Fibroblast of the aortic adventitia (primary cell): Measurements from ENCODE around the gene ADARB2. TPM values are rescaled to one million over a fixed set of nuclear protein-coding genes. Genes with fewer than 3 reads are reported as not detected.

Experiments used
- DNase-seq: peaks from one replicate; pipeline ENCODE4 v3.0.0-alpha.2; 2010; ENCODE audit warnings: low read depth
- H3K4me3 ChIP-seq: 2 replicates; pipeline ENCODE4 v1.5.1; 2011; ENCODE audit warnings: low read depth, mild to moderate bottlenecking, control low read depth, low read length, moderate library complexity
- CTCF ChIP-seq: IDR thresholded peaks from 2 replicates; pipeline ENCODE4 v1.5.1; 2011; ENCODE audit warnings: mild to moderate bottlenecking, low read length, control low read depth, inconsistent platforms; ENCODE audit not compliant: insufficient read depth
- total RNA-seq: library from RNA; depleted of rRNA; stranded (reverse); fragments of >200 nt; gene quantifications from 2 replicates; pipeline ENCODE4 v1.2.3, GENCODE V29; 2012; ENCODE audit warnings: low replicate concordance

The ADARB2 gene
- total RNA-seq, 1 donor, result not detected

- DNase-seq, result no peak
- TF ChIP-seq CTCF, result no peak
- H3K4me3 ChIP-seq, result no peak overlapping the region
These were observed 456.6 kb downstream of the ADARB2 start for GRCh38 chr10:1280466-1281404.

- no peak overlapping the region for H3K4me3 ChIP-seq
- no peak for TF ChIP-seq CTCF
- no peak for DNase-seq
These were observed 459.0 kb downstream of the ADARB2 start for GRCh38 chr10:1278306-1278705.

- DNase-seq, result no peak
- no peak for TF ChIP-seq CTCF
- no peak overlapping the region for H3K4me3 ChIP-seq
These were observed 462.4 kb downstream of the ADARB2 start for GRCh38 chr10:1274701-1275544.

GRCh38 chr10:1274111-1274661 lies 463.1 kb downstream of the ADARB2 start:
- no peak for TF ChIP-seq CTCF
- H3K4me3 ChIP-seq, result no peak overlapping the region
- DNase-seq, result no peak

GRCh38 chr10:1273372-1274105 lies 463.8 kb downstream of the ADARB2 start:
- no peak overlapping the region for H3K4me3 ChIP-seq
- no peak for DNase-seq
- no peak for TF ChIP-seq CTCF

- DNase-seq, result no peak
- TF ChIP-seq CTCF, result no peak
These were observed 464.6 kb downstream of the ADARB2 start for GRCh38 chr10:1272777-1273161.

More at GRCh38 chr10:1272777-1273161, 464.6 kb downstream of the ADARB2 start:
- no peak overlapping the region for H3K4me3 ChIP-seq
